LNCAP (cell line): ENCODE results near the gene REN.

ENCODE experiments used
- CTCF ChIP-seq: fragments of 450-650 bp; IDR thresholded peaks from 2 replicates; pipeline ENCODE4 v1.5.1; 2017; ENCODE audit warnings: mild to moderate bottlenecking

Gene REN

GRCh38 chr1:204150702-204151551 lies 15.2 kb downstream of the REN start:
- no peak for TF ChIP-seq CTCF

DNA sequence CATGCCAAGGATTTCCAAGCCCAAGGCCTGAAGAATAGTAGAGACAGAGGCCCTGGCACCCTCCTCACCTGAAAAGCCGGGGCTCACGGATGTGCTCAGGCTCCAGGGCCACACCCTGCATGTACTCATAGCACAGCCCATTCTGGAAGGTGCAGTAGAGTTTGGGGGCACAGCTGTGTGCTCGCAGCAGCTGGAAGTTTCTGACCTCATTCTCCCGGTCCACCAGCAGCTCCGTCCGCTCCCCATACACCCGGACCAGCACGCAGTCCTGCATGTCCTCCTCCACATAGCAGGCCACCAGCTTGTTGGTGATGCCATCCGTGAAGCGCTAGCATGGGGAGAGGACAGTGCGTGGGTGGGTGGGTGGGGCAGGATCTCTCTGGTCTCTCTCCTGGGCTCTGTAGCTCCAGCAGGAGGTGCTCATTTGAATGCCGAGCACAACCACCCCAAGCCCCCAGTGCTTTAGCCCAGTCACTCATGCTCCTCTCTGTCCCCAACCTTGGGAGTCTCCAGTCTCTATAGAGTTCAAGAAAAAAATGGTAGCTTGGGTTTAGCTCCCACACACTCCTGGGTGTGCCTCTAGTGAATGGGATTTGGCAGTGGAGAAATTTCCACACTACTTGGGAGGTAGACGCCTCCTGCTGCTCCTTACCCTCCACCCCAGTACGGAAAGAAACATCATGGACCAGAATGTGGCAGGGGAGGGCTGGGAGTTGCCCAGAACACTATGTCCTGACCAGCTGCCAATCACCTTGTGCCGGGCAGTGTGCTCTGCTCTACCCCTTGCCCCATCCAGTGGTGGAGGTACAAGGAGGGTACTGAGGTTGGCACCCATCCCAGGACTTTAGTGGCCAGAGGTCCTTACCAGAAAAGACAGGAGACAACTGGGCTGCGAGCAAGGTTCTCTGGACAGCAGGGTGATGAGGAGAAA lies 16.2 kb downstream of the REN start:
- TF ChIP-seq CTCF = no peak

- no peak for TF ChIP-seq CTCF
Measured at GRCh38 chr1:204149107-204149506, 17.0 kb downstream of the REN start.

DNA sequence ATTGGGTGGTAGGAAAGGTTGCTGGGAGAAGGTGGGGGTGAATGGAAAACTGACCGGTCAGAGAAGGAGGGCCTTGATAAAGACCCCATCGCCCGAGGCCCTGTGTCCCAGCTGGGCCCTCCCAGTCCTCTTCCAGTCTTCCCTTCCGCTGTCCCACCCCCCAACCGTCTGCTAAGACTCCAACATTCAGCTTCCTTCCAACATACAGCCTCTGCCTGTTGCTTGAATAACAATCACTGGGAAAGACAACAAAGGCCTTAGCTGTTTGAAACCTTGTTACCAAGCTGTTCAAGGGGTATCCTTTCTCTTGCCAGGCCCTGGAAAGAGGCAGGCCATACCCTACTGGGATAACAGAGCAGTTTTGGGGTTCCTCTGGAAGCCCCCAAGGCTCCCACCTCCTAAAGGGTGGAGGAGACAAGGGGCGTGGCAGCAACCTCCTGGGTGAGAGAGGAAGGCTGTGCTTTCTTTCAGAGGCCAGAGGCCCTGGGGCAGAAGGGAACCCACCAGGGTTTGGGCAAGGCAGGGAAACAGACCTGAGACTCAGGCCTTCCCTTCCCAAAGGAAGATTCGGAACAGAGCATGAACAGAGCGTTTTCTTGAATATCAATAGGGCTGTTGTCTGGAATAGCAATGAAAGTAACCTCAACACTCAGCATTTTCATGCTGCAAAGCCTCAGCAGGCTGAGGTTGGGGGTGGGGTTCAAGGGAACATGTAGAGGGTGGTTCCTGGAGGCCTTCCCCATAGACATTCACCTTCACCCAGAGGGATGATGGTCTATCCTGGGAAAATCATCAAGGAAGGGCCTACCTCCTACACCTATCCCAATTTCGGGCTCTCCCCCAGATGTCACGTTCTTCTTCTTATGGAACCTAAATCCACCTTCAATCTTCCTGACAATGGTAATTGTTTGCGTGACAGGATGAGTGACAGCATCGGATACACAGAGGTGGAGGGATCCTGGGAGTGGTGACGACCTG lies 18.4 kb downstream of the REN start:
- TF ChIP-seq CTCF = no peak

DNA sequence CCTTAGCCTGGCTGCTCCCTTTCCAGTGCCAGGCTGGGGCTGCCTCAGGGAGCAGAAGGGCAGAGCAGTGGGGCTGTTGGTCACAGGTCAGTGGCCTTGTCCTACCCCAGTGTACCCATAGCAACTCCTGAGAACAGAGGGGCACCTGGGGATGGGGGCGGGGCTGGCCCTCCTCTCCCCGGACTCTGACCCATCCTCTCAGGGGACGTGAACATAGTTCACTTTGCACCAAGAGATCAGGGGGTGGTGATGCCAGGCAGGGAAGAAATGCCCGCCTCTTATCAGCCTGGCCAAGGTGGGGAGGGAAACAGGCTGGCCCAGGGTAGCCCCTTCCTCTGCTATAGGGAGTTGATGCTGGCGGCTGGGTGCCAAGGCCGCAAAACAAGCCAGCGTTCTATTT lies 19.2 kb downstream of the REN start:
- no peak for TF ChIP-seq CTCF

DNA sequence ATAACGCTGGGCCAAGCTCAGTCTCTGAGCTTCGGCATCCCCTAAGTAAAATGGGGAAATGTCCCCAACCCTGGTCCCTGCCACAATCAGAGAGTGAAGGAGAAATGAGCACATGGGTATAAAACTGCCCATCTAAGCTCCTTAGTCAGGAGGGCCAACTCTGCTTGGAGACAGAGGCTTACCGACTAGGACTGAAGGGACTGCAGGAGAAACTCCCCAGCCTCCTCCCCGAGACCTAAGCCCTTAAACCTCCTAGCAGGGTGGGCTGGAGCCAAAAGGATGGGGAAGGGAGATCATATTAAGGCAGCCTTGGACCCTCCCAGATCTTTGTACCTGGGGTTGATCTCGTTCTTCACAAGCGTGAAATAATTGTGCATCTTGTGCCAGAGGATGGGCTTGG lies 19.8 kb downstream of the REN start:
- TF ChIP-seq CTCF = no peak

- no peak for TF ChIP-seq CTCF
Measured at GRCh38 chr1:204145033-204145504, 21.1 kb downstream of the REN start.
